Measurements from ENCODE around the gene DCC. TPM values are rescaled to one million over a fixed set of nuclear protein-coding genes. Genes with fewer than 3 reads are reported as not detected.

Gene DCC
- total and polyA plus RNA-seq, 3 donors from 2014 or later: 7.9 to 42.1 (median 24.5) TPM

DNA sequence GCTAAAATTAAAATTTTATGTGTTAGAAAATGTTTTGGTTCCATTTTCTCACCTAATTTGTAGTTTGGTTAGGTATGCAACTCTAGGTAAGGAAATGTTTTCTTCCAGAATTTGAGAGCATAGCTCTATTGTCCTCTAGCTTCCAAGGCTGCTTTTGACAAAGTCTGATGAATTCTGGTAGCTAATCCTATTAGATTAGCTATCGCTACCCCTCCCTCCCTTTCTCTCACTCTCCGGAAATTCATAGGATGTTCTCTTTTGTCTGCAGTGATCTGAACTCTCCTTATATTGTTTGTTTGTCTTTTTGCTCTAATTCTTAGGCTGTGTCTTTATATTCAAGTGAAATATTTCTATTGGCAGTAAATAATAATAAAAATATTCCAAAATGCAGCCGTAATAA lies 382.9 kb downstream of the DCC start:
- Histone ChIP-seq H3K9me3 (no peaks in the 10 kb centered on the region), H3K4me3 (no peak overlapping the region), H3K4me1 (no peaks in the 10 kb centered on the region), H3K36me3 (ENCODE audit: low read depth, missing control alignments) (no peaks in the 10 kb centered on the region), H3K27me3 (no peaks in the 10 kb centered on the region), H3K27ac (no peak overlapping the region)
- intact Hi-C loops (cut with DNase I; ENCODE audit: low total_unique reads): no loop called here
- WGBS, 2 donors: 83 to 86% methylated on average over 3 of the region's 3 CpGs
- DNase-seq: no peak
- TF ChIP-seq, protein P1, sequence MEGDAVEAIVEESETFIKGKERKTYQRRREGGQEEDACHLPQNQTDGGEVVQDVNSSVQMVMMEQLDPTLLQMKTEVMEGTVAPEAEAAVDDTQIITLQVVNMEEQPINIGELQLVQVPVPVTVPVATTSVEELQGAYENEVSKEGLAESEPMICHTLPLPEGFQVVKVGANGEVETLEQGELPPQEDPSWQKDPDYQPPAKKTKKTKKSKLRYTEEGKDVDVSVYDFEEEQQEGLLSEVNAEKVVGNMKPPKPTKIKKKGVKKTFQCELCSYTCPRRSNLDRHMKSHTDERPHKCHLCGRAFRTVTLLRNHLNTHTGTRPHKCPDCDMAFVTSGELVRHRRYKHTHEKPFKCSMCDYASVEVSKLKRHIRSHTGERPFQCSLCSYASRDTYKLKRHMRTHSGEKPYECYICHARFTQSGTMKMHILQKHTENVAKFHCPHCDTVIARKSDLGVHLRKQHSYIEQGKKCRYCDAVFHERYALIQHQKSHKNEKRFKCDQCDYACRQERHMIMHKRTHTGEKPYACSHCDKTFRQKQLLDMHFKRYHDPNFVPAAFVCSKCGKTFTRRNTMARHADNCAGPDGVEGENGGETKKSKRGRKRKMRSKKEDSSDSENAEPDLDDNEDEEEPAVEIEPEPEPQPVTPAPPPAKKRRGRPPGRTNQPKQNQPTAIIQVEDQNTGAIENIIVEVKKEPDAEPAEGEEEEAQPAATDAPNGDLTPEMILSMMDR (IDR thresholded peaks at IDR 0.05): no peak
- TF ChIP-seq POLR2A (IDR thresholded peaks at IDR 0.05): no peak

DNA sequence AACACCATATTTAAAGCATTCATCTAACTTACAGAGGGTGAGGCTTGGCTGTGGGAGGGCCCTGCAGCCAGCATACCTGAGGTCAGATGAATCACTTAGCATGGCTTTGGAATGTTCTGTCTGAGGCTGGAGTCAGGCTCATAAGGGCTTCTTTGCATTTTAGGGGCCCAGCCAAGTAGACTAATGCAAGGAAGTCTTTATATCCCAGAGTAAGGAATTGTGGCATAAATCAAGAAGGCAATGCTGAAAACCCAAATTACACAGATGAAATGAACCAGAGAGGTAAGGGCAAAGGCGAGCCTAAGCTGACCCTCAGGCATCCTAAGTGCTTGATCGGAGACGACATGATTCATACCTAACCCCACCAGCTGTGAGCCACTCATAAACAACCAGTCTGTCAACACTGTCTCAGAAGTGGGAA lies 383.6 kb downstream of the DCC start:
- no peak for DNase-seq
- Histone ChIP-seq H3K4me1 (no peaks in the 10 kb centered on the region), H3K9me3 (no peaks in the 10 kb centered on the region), H3K4me3 (no peak overlapping the region), H3K27me3 (no peaks in the 10 kb centered on the region), H3K27ac (no peak overlapping the region), H3K36me3 (ENCODE audit: low read depth, missing control alignments) (no peaks in the 10 kb centered on the region)
- WGBS, 2 donors: 24 to 45% methylated on average over 3 of the region's 3 CpGs
- TF ChIP-seq, protein P1 (IDR thresholded peaks at IDR 0.05): no peak
- TF ChIP-seq POLR2A (IDR thresholded peaks at IDR 0.05): no peak
- intact Hi-C loops (cut with DNase I; ENCODE audit: low total_unique reads): no loop called here

DNA sequence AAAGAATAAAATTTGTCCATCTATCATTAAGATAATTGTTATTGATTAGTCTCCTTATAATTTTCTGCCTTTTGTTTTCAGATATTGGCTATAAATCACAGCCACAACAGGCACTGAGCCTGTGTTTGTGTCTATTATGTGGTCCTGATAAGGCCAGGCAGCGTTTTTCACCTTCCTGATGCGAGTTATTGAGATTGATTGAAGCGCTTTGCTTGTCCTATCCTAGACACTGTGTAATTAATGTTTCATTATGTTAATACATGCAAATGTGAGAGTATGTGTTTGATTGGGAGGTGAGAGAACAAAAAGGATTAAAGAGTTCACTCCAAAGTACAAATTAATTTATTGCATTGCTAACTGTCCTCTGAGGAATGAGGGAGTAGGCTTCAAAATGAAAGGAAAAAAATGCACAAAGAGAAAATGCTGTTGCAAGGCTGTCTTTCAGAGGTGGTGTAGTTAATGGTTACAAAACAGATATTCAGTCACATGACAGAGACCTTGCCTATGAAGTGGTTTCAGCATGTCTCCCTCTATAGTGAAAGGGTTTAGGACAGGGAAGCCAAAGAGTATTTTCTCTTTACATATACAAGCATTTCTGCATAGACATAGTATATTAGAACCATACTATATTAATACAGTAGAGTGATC lies 391.1 kb downstream of the DCC start:
- TF ChIP-seq, protein P1 (IDR thresholded peaks at IDR 0.05): no peak
- no peak for TF ChIP-seq POLR2A (IDR thresholded peaks at IDR 0.05)
- H3K27ac ChIP-seq: no peak overlapping the region
- H3K9me3 ChIP-seq: no peaks in the 10 kb centered on the region
- no peak for DNase-seq
- H3K36me3 ChIP-seq (ENCODE audit: low read depth, missing control alignments): no peaks in the 10 kb centered on the region
- no peaks in the 10 kb centered on the region for H3K4me1 ChIP-seq
- no peak overlapping the region for H3K4me3 ChIP-seq
- 65 to 78% methylated on average over 3 of the region's 3 CpGs for WGBS, 2 donors
- intact Hi-C loops (cut with DNase I; ENCODE audit: low total_unique reads): no loop called here
- H3K27me3 ChIP-seq: no peaks in the 10 kb centered on the region

DNA sequence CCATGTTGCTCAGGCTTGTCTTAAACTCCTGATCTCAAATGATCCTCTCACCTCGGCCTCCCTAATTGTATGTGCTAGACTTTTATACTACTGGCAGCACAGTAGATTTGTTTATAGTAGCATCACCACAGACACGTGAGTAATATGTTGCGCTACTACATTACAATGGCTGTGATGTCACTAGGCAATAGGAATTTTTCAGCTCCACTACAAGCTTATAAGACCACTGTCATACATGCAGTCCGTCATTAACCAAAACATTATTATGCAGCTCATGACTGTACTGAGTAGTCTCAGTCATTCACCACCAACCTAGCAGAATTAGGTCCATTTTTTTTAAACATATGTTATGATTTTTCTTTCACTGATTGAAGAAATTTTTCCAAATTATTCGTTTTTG lies 398.9 kb downstream of the DCC start:
- H3K27me3 ChIP-seq: no peaks in the 10 kb centered on the region
- intact Hi-C loops (cut with DNase I; ENCODE audit: low total_unique reads): no loop called here
- no peaks in the 10 kb centered on the region for H3K9me3 ChIP-seq
- DNase-seq: no peak
- H3K4me1 ChIP-seq: no peaks in the 10 kb centered on the region
- H3K4me3 ChIP-seq: no peak overlapping the region
- no peak overlapping the region for H3K27ac ChIP-seq
- WGBS, 2 donors: 85% methylated on average over 5 of the region's 5 CpGs
- no peaks in the 10 kb centered on the region for H3K36me3 ChIP-seq (ENCODE audit: low read depth, missing control alignments)
- TF ChIP-seq, protein P1 (IDR thresholded peaks at IDR 0.05): no peak
- no peak for TF ChIP-seq POLR2A (IDR thresholded peaks at IDR 0.05)

DNA sequence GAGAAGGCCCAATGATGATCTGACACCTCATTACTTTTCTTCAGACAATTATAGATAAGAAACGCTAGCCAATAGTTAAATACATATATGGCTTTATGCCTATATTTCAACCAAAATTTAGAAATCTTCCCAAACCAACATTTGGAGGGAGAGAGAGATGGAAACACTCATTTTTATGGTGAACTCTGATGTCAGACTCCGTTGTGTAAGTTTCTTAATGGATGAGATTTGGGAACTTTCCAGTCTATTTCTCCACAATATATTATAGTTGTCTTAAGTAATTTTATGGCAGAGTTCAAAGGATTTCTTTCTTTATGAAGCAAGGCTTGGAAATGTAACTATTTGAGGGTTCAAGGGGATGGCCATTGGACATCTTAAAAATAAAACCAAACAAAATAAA lies 407.0 kb downstream of the DCC start:
- Histone ChIP-seq H3K36me3 (ENCODE audit: low read depth, missing control alignments) (no peaks in the 10 kb centered on the region), H3K4me1 (no peaks in the 10 kb centered on the region), H3K27me3 (no peaks in the 10 kb centered on the region), H3K4me3 (no peak overlapping the region), H3K27ac (no peak overlapping the region), H3K9me3 (no peaks in the 10 kb centered on the region)
- no peak for TF ChIP-seq POLR2A (IDR thresholded peaks at IDR 0.05)
- TF ChIP-seq, protein P1 (IDR thresholded peaks at IDR 0.05): no peak
- WGBS, 2 donors: 39 to 45% methylated on average over 2 of the region's 2 CpGs
- intact Hi-C loops (cut with DNase I; ENCODE audit: low total_unique reads): no loop called here
- no peak for DNase-seq

All from testis (tissue), 3 donors.